KOPT-K1 (cell line): ENCODE measurements around the gene PCDH11Y.
"Not testable (repeated sequence)": the region's sequence is repeated elsewhere in the genome, so short reads cannot be mapped to it uniquely, and the experiment has no call there.

Experiments
- H3K27ac ChIP-seq: fragments of 200-600 bp; sonication (generic); 2 replicates; pipeline ENCODE4 v1.5.1; 2016; ENCODE audit warnings: antibody characterized with exemption, mild to moderate bottlenecking, low read depth, low read length; ENCODE audit not compliant: poor library complexity, severe bottlenecking
- H3K36me3 ChIP-seq: fragments of 200-600 bp; sonication (generic); 2 replicates; pipeline ENCODE4 v1.5.1; 2017; ENCODE audit warnings: antibody characterized with exemption, mild to moderate bottlenecking, low read length, moderate library complexity; ENCODE audit not compliant: insufficient read depth
- H3K9me3 ChIP-seq: fragments of 200-600 bp; sonication (generic); 2 replicates; pipeline ENCODE4 v1.5.1; 2017; ENCODE audit warnings: antibody characterized with exemption, low read length, mild to moderate bottlenecking; ENCODE audit not compliant: insufficient read depth, poor library complexity, severe bottlenecking

PCDH11Y gene

DNA sequence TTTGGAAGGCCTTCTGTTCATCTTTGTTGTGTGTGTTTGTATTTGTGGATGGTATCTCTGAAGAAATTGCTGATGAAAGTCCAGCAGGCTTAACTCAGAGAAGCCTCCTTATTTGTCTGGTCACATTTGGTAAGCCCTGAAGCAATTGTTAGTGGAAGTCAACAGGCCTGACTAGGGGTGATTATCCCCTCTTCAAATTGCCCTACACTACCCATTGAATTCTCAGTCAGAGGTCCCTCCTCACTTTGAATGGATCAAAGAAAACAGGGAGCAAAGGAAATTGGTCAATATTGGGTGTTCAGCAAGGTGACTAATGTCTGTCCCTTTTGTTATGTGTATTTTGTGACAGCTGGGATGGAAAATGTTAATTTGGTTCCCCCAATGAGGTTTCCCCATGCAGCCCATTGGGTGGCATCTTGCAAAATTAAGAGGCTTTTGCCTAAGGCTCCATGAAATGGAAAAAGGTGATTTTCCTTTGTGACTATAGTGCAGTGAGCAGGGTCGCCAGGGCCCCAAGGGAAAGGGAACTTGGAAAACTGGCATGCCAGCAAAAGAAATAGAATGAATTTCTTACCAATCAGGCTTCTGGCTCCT is 709.8 kb downstream of the PCDH11Y start:
- not testable (repeated sequence) for H3K9me3 ChIP-seq, H3K36me3 ChIP-seq, H3K27ac ChIP-seq

DNA sequence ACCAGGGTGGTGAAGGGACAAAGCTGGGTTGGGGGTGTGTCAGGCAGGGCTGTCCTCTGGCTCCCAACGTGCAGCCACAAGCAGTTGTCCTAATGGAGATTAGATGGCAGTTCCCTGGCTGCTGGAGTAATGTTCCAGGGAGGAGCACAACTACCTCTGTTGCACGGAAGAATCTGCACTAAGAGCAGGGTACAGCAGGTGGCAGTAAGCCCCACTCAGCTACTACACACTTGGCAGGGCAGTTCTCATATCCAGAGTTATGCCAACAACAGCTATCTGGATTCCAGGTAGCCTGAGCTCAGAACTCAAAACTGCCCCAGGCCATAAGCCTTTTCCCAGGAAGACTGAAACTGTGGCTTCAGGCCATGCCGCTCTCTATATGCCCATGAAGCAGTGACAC is 761.3 kb downstream of the PCDH11Y start:
- H3K27ac ChIP-seq, H3K9me3 ChIP-seq, H3K36me3 ChIP-seq: not testable (repeated sequence)

DNA sequence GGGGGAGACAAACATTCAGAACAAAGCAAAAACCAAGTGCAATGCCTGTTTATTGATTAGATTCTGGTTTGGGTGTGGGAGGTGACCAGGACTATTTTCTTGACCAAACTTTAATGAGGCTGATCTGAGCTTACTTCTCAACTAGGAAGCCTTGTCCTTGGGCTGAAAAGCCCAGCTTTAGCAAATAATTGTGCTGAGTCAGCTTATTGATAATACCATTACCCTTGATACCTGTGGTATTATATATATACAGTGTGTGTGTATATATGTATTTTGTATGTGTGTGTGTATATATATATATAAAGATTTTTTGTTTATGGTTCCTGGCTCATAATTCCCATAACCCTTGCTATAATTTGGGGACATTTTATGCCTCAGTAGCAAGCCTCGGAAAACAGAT is 776.4 kb downstream of the PCDH11Y start:
- H3K9me3 ChIP-seq, H3K36me3 ChIP-seq, H3K27ac ChIP-seq: not testable (repeated sequence)
